ENCODE data around the gene CCNY. TPM values are rescaled to one million over a fixed set of nuclear protein-coding genes. Genes with fewer than 3 reads are reported as not detected.

CCNY gene
- total and polyA plus RNA-seq, 2 donors (not counting 1 experiment from before 2014, with no cell fraction given) = 34.1 to 64.9 TPM

DNA sequence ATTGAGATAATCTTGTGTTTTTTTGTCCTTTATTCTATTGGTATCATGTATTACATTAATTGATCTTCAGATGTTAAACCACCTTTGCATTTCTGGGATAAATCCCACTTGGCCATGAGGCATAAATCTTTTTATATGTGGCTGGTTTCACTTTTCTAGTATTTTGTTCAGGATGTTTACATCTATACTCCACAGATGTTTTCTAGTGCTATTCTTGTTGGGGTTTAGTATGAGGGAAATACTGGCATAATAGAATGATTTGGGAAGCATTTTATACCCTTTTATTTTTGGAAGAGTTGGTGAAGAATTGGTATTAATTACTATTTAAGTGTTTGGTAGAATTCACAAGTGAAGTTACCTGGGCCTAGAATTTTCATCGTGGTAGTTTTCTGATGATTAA, 41.8 kb upstream of the CCNY start:
- TF ChIP-seq, protein P1, sequence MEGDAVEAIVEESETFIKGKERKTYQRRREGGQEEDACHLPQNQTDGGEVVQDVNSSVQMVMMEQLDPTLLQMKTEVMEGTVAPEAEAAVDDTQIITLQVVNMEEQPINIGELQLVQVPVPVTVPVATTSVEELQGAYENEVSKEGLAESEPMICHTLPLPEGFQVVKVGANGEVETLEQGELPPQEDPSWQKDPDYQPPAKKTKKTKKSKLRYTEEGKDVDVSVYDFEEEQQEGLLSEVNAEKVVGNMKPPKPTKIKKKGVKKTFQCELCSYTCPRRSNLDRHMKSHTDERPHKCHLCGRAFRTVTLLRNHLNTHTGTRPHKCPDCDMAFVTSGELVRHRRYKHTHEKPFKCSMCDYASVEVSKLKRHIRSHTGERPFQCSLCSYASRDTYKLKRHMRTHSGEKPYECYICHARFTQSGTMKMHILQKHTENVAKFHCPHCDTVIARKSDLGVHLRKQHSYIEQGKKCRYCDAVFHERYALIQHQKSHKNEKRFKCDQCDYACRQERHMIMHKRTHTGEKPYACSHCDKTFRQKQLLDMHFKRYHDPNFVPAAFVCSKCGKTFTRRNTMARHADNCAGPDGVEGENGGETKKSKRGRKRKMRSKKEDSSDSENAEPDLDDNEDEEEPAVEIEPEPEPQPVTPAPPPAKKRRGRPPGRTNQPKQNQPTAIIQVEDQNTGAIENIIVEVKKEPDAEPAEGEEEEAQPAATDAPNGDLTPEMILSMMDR (IDR thresholded peaks at IDR 0.05) = no peak
- TF ChIP-seq EZH2 (IDR thresholded peaks at IDR 0.05; ENCODE audit: borderline replicate concordance, insufficient read depth, low read depth, low read length, poor library complexity, severe bottlenecking) = no peak
- H3K9me3 ChIP-seq (ENCODE audit: control extremely low read depth in 1 of 3, control insufficient read depth in 2 of 3, insufficient read depth in 1 of 3, low read length in 2 of 3) = no peaks in the 10 kb centered on the region
- no peak overlapping the region for H3K27ac ChIP-seq (ENCODE audit: low read length in 2 of 2)
- CTCF ChIA-PET = interaction anchor here (0.7 kb wide), 1 partner anchor 206 kb away, joined by 3 read pairs; no protein-coding TSS in a partner anchor
- ATAC-seq (ENCODE audit: low read depth) (no peak), DNase-seq (no peak)
- no peak overlapping the region for H3K9ac ChIP-seq (ENCODE audit: low read length)
- peaks cover 2% of the 10 kb centered on the region for H3K4me1 Mint-ChIP-seq
- H4K20me1 ChIP-seq (ENCODE audit: control insufficient read depth, insufficient read depth, low read length, poor library complexity, severe bottlenecking) = no peaks in the 10 kb centered on the region
- H3K4me3 ChIP-seq (ENCODE audit: control extremely low read depth in 1 of 5, extremely low read depth in 1 of 5, insufficient read depth in 1 of 5, low read depth in 2 of 5, low read length in 4 of 5) = no peak overlapping the region
- intact Hi-C loops (cut with micrococcal nuclease) = no loop called here
- no peak overlapping the region for H3K27ac Mint-ChIP-seq
- H3K4me1 ChIP-seq (ENCODE audit: control insufficient read depth in 2 of 2, insufficient read depth in 2 of 2, low read length in 2 of 2) = peaks cover 0 to under 1% of the 10 kb centered on the region in 2 donors
- H3K4me3 Mint-ChIP-seq = no peak overlapping the region
- no peaks in the 10 kb centered on the region for H3K36me3 ChIP-seq (replicated peaks in 1 of 2; ENCODE audit: control extremely low read depth in 1 of 2, control insufficient read depth in 1 of 2, extremely low read depth in 1 of 2, insufficient read depth in 2 of 2, low read length in 1 of 2)
- no peaks in the 10 kb centered on the region for H3K79me2 ChIP-seq (ENCODE audit: control insufficient read depth, insufficient read depth, low read length)
- POLR2A ChIA-PET = no interaction called here
- H2AFZ ChIP-seq (ENCODE audit: insufficient read depth, low read depth, low read length, poor library complexity, severe bottlenecking) = no peak overlapping the region
- H3K4me2 ChIP-seq (replicated peaks; ENCODE audit: low read depth, low read length, poor library complexity, severe bottlenecking) = no peak overlapping the region
- no CpG with 5 or more reads among the region's 1 CpG for WGBS (ENCODE audit: insufficient coverage)
- peaks cover 11% of the 10 kb centered on the region for H3K27me3 Mint-ChIP-seq
- no peaks in the 10 kb centered on the region for H3K27me3 ChIP-seq (replicated peaks in 1 of 4; ENCODE audit: control extremely low read depth in 1 of 4, control insufficient read depth in 3 of 4, insufficient read depth in 4 of 4, low read length in 3 of 4)
- H3K9me3 Mint-ChIP-seq (ENCODE audit: insufficient read depth) = peaks cover 2% of the 10 kb centered on the region

DNA sequence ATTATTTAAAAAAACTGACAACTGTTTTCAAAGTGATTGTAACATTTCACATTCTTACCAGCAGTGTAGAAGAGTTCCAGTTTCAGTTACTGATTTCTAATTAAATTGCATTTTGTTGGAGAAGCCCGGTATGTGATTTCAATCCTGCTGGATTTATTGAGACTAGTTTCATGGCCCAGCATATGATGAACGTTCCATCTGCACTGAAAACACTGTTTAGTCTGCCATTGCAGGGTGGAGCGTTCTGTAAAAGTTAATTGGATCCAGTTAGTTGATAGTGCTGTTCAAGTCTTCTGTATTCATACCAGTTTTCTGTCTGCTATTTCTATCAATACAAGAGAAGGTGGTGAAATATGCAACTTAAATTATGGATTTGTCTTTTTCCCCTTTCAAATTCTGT, 37.3 kb upstream of the CCNY start:
- H3K27ac Mint-ChIP-seq = no peak overlapping the region
- WGBS (ENCODE audit: insufficient coverage) = 92% methylated on average over 2 of the region's 3 CpGs
- no peaks in the 10 kb centered on the region for H3K36me3 ChIP-seq (replicated peaks in 1 of 2; ENCODE audit: control extremely low read depth in 1 of 2, control insufficient read depth in 1 of 2, extremely low read depth in 1 of 2, insufficient read depth in 2 of 2, low read length in 1 of 2)
- H4K20me1 ChIP-seq (ENCODE audit: control insufficient read depth, insufficient read depth, low read length, poor library complexity, severe bottlenecking) = no peaks in the 10 kb centered on the region
- no peak overlapping the region for H2AFZ ChIP-seq (ENCODE audit: insufficient read depth, low read depth, low read length, poor library complexity, severe bottlenecking)
- H3K79me2 ChIP-seq (ENCODE audit: control insufficient read depth, insufficient read depth, low read length) = no peaks in the 10 kb centered on the region
- H3K4me1 Mint-ChIP-seq = peaks cover 10% of the 10 kb centered on the region
- ChIA-PET POLR2A (no interaction called here), CTCF (no interaction called here)
- peaks cover 10% of the 10 kb centered on the region for H3K27me3 Mint-ChIP-seq
- H3K9ac ChIP-seq (ENCODE audit: low read length) = no peak overlapping the region
- no peaks in the 10 kb centered on the region for H3K9me3 ChIP-seq (ENCODE audit: control extremely low read depth in 1 of 3, control insufficient read depth in 2 of 3, insufficient read depth in 1 of 3, low read length in 2 of 3)
- H3K4me1 ChIP-seq (ENCODE audit: control insufficient read depth in 2 of 2, insufficient read depth in 2 of 2, low read length in 2 of 2) = peaks cover 10% of the 10 kb centered on the region in 2 donors
- H3K27ac ChIP-seq (ENCODE audit: low read length in 2 of 2) = no peak overlapping the region
- H3K4me2 ChIP-seq (replicated peaks; ENCODE audit: low read depth, low read length, poor library complexity, severe bottlenecking) = no peak overlapping the region
- no peak for DNase-seq
- peaks cover 2% of the 10 kb centered on the region for H3K9me3 Mint-ChIP-seq (ENCODE audit: insufficient read depth)
- no peaks in the 10 kb centered on the region for H3K27me3 ChIP-seq (replicated peaks in 1 of 4; ENCODE audit: control extremely low read depth in 1 of 4, control insufficient read depth in 3 of 4, insufficient read depth in 4 of 4, low read length in 3 of 4)
- intact Hi-C loops (cut with micrococcal nuclease) = no loop called here
- no peak for TF ChIP-seq EZH2 (IDR thresholded peaks at IDR 0.05; ENCODE audit: borderline replicate concordance, insufficient read depth, low read depth, low read length, poor library complexity, severe bottlenecking)
- TF ChIP-seq, protein P1 (IDR thresholded peaks at IDR 0.05) = no peak
- H3K4me3 Mint-ChIP-seq = no peak overlapping the region
- no peak for ATAC-seq (ENCODE audit: low read depth)
- no peak overlapping the region for H3K4me3 ChIP-seq (ENCODE audit: control extremely low read depth in 1 of 5, extremely low read depth in 1 of 5, insufficient read depth in 1 of 5, low read depth in 2 of 5, low read length in 4 of 5)
